ENCODE measurements around the gene PDE4B.
"Not testable (repeated sequence)": the region's sequence is repeated elsewhere in the genome, so short reads cannot be mapped to it uniquely, and the experiment has no call there.

The PDE4B gene

DNA sequence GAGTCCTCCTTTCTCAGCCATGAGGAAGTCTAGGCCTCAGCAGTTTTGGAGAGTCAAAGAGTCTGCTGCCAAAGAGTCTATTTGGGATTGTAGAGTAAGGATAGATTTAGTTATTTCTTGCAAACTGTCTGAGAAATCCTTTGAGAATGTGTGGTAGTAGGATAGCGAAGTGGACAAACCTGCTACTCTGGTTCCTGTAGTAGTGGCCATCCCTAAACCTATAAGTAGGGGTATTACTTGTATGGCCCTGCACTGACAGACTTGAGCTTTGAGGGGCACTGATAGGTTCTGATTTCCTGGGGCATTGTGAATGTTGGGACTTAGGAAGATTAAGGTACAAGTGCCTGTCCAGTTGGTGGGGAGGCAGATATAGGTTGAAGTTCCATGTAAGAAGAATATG lies 625.3 kb downstream of the PDE4B start:
- DNase-seq (ENCODE audit: low spot score): no peak
- TF ChIP-seq, protein P1, sequence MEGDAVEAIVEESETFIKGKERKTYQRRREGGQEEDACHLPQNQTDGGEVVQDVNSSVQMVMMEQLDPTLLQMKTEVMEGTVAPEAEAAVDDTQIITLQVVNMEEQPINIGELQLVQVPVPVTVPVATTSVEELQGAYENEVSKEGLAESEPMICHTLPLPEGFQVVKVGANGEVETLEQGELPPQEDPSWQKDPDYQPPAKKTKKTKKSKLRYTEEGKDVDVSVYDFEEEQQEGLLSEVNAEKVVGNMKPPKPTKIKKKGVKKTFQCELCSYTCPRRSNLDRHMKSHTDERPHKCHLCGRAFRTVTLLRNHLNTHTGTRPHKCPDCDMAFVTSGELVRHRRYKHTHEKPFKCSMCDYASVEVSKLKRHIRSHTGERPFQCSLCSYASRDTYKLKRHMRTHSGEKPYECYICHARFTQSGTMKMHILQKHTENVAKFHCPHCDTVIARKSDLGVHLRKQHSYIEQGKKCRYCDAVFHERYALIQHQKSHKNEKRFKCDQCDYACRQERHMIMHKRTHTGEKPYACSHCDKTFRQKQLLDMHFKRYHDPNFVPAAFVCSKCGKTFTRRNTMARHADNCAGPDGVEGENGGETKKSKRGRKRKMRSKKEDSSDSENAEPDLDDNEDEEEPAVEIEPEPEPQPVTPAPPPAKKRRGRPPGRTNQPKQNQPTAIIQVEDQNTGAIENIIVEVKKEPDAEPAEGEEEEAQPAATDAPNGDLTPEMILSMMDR (IDR thresholded peaks at IDR 0.05; ENCODE audit: extremely low read depth, missing control alignments): no peak

DNA sequence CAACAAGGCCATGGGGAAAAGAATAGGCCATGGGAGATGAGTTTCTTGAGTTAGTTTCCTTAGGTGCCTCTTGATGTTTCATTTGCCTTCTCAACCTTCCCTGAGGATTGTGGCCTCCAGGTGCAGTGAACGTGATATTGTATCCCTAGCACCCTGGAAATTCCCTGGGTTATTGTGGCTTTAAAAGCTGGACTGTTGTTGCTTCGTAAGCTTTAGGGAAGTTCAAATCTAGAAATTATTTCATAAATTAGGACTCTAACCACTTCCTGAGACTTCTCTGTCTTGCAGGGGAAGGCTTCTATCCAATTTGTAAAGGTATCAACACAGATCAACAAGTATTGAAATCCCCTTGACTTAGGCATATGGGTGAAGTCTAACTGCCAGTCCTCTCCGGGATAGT lies 627.5 kb downstream of the PDE4B start:
- not testable (repeated sequence) for DNase-seq (ENCODE audit: low spot score)

DNA sequence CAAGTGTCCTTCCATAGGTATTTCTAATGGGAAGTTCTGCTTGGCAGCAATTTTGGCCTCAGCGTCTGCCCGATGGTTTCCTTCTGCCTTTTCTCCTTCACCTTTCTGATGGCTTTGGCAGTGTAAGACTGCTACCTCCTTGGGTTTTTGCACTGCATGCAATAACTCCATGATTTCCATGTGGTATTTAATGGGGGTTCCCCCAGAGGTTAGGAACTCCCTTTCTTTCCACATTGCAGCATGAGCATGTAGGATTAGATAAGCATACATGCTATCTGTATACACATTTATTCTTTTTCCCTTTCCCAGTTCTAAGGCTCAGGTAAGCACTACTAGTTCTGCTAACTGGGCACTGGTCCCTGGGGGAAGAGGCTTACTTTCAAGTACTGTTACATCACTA lies 628.2 kb downstream of the PDE4B start:
- DNase-seq (ENCODE audit: low spot score): not testable (repeated sequence)

DNA sequence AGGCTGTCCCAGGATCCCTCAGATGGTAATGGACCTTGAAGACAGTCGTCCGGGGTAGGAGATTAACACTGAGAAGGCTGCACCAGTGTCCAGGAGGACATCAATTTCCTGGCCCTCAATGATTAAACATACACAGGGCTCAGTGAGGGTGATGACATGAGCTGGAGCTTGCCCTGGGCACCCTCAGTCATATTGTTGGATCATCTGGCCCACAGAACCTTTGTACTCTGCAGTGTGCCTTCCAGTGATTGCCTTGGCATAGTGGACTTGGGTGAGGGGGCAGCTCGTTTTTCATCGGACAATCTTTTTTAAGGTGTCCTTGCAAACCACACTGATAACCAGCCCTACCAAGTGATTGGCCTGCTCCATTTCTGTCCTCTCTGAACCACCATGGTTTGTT lies 630.1 kb downstream of the PDE4B start:
- DNase-seq (ENCODE audit: low spot score): no peak
- TF ChIP-seq, protein P1 (IDR thresholded peaks at IDR 0.05; ENCODE audit: extremely low read depth, missing control alignments): no peak

All from GM20000 (cell line).